GM18861 (cell line): Measurements from ENCODE around the gene TBC1D9B.
"Not testable (repeated sequence)": the region's sequence is repeated elsewhere in the genome, so short reads cannot be mapped to it uniquely, and the experiment has no call there.

ENCODE experiments used
- ATAC-seq: cut with Tn5 transposase; IDR thresholded peaks from one replicate; pipeline ENCODE4 v1.9.1; 2021; ENCODE audit not compliant: unreplicated experiment

TBC1D9B gene

GRCh38 chr5:179840321-179840720 lies 67.4 kb downstream of the TBC1D9B start:
- no peak for ATAC-seq

GRCh38 chr5:179839328-179840256 lies 68.1 kb downstream of the TBC1D9B start:
- no peak for ATAC-seq

- no peak for ATAC-seq
These were observed 70.4 kb downstream of the TBC1D9B start for GRCh38 chr5:179837076-179838011.

GRCh38 chr5:179836225-179837019 lies 71.3 kb downstream of the TBC1D9B start:
- ATAC-seq = peak; percentile 55

GRCh38 chr5:179834871-179835270 lies 72.8 kb downstream of the TBC1D9B start:
- not testable (repeated sequence) for ATAC-seq

- no peak for ATAC-seq
These were observed 73.6 kb downstream of the TBC1D9B start for GRCh38 chr5:179834120-179834519.

- ATAC-seq = no peak
These were observed 74.0 kb downstream of the TBC1D9B start for GRCh38 chr5:179833709-179834070.

- ATAC-seq = no peak
These were observed 74.5 kb downstream of the TBC1D9B start for GRCh38 chr5:179833056-179833708.

- ATAC-seq = no peak
These were observed 75.5 kb downstream of the TBC1D9B start for GRCh38 chr5:179832039-179832745.

GRCh38 chr5:179830818-179831468 lies 76.8 kb downstream of the TBC1D9B start:
- no peak for ATAC-seq

GRCh38 chr5:179829732-179830435 lies 77.8 kb downstream of the TBC1D9B start:
- ATAC-seq = no peak

GRCh38 chr5:179828756-179829421 lies 78.8 kb downstream of the TBC1D9B start:
- ATAC-seq = no peak

- no peak for ATAC-seq
These were observed 80.0 kb downstream of the TBC1D9B start for GRCh38 chr5:179827680-179828079.

GRCh38 chr5:179825655-179826182 lies 82.0 kb downstream of the TBC1D9B start:
- ATAC-seq = no peak

GRCh38 chr5:179824745-179825112 lies 83.0 kb downstream of the TBC1D9B start:
- no peak for ATAC-seq

GRCh38 chr5:179823937-179824744 lies 83.6 kb downstream of the TBC1D9B start:
- no peak for ATAC-seq

GRCh38 chr5:179822444-179822990 lies 85.2 kb downstream of the TBC1D9B start:
- no peak for ATAC-seq
